Esophagus muscularis mucosa (tissue), 4 donors: ENCODE results near the gene DUSP22. TPM values are rescaled to one million over a fixed set of nuclear protein-coding genes. Genes with fewer than 3 reads are reported as not detected.

ENCODE experiments used
- DNase-seq: peaks from one replicate; pipeline ENCODE4 v3.0.0-alpha.2; 2017; ENCODE audit errors: extremely low spot score
- H3K27ac ChIP-seq, 4 donors: fragments of 200-600 bp; sonication (generic); replicated peaks in 1 of 4; 1 replicate in 3 of 4; 2 replicates in 1 of 4; pipeline ENCODE4 v1.5.1; 2016 to 2019; ENCODE audit warnings: mild to moderate bottlenecking in 1 of 4
- H3K27me3 ChIP-seq, 4 donors: fragments of 200-600 bp; sonication (generic); one replicate each; pipeline versions ENCODE4 v1.5.1 to v1.6.0; 2016 to 2019
- H3K36me3 ChIP-seq, 4 donors: fragments of 200-600 bp; sonication (generic); one replicate each; pipeline ENCODE4 v1.5.1; 2016 to 2019
- H3K4me1 ChIP-seq, 4 donors: fragments of 200-600 bp; sonication (generic); one replicate each; pipeline ENCODE4 v1.5.1; 2016 to 2019
- H3K4me3 ChIP-seq, 4 donors: fragments of 200-600 bp; sonication (generic); 1 replicate in 2 of 4; 2 replicates in 2 of 4; pipeline ENCODE4 v1.5.1; 2016 to 2019; ENCODE audit warnings: mild to moderate bottlenecking in 4 of 4, moderate library complexity in 1 of 4
- H3K9me3 ChIP-seq, 4 donors: fragments of 200-600 bp; sonication (generic); 1 replicate in 3 of 4; 2 replicates in 1 of 4; pipeline ENCODE4 v1.5.1; 2016 to 2019
- CTCF ChIP-seq, 3 experiments: fragments of 200-600 bp in 2 of 3; fragments of 450-650 bp in 1 of 3; sonication (generic) in 2 of 3; IDR thresholded peaks; one replicate each; pipeline ENCODE4 v1.5.1; 2017 to 2019; ENCODE audit warnings: antibody characterized with exemption in 3 of 3, mild to moderate bottlenecking in 2 of 3, moderate library complexity in 1 of 3
- EP300 ChIP-seq: sonication (generic); formaldehyde crosslinking; IDR thresholded peaks from one replicate; pipeline ENCODE4 v1.6.1; 2017; ENCODE audit warnings: antibody characterized with exemption
- POLR2A ChIP-seq: fragments of 450-650 bp; IDR thresholded peaks from one replicate; pipeline ENCODE4 v1.6.1; 2017; ENCODE audit warnings: antibody characterized with exemption, moderate library complexity, mild to moderate bottlenecking, low read depth
- POLR2AphosphoS5 ChIP-seq, 2 donors: sonication (generic); formaldehyde crosslinking; IDR thresholded peaks; one replicate each; pipeline ENCODE4 v1.6.1; 2017; ENCODE audit warnings: antibody characterized with exemption in 2 of 2
- WGBS: methylation state at CpG from one replicate; pipeline ENCODE4 v1.1.5; 2018; 5-methylcytosine and 5-hydroxymethylcytosine counted together
- intact Hi-C: fragments of 100-400 bp; cut with DNase I; formaldehyde crosslinking; loops from one replicate; pipeline ENCODE4 v1.15.1; 2023
- total RNA-seq, 4 donors: library from RNA; depleted of rRNA; stranded (reverse); fragments of >200 nt; gene quantifications; one replicate each; pipeline versions ENCODE4 v1.1.0 to v1.2.1, GENCODE V29; 2016

DUSP22 gene
- total RNA-seq, 4 donors from 2014 or later: 67.7 to 95.6 (median 73.7) TPM

- Histone ChIP-seq H3K9me3 (no peaks in the 10 kb centered on the region), H3K4me3 (peak overlapping the region; percentile 62 to 84 (median 68)), H3K27me3 (no peaks in the 10 kb centered on the region), H3K36me3 (no peaks in the 10 kb centered on the region), H3K4me1 (peaks cover 33 to 54% (median 35%) of the 10 kb centered on the region in 4 donors), H3K27ac (peak overlapping the region; percentile 87 to 99 (median 92))
- TF ChIP-seq CTCF (IDR thresholded peaks at IDR 0.05) (no peak), POLR2AphosphoS5 (IDR thresholded peaks at IDR 0.05) (peak in 1 of 2 donors; percentile 3), POLR2A (peak; percentile 1), EP300 (no peak)
- peak; percentile 96 for DNase-seq
- intact Hi-C loops: no loop called here
- 12% methylated on average over 25 of the region's 52 CpGs for WGBS
Observed at GRCh38 chr6:292506-293192, 362 bp downstream of the DUSP22 start.

GRCh38 chr6:293193-294174 is 1.2 kb downstream of the DUSP22 start:
- Histone ChIP-seq H3K4me3 (peak overlapping the region; percentile 62 to 84 (median 68)), H3K36me3 (no peaks in the 10 kb centered on the region), H3K9me3 (no peaks in the 10 kb centered on the region), H3K27me3 (no peaks in the 10 kb centered on the region), H3K4me1 (peaks cover 41 to 63% (median 43%) of the 10 kb centered on the region in 4 donors), H3K27ac (peak overlapping the region; percentile 87 to 99 (median 92))
- 43% methylated on average over 24 of the region's 24 CpGs for WGBS
- intact Hi-C loops: no loop called here
- TF ChIP-seq EP300 (peak; percentile 82), POLR2AphosphoS5 (IDR thresholded peaks at IDR 0.05) (peak; percentile 9 to 45), CTCF (IDR thresholded peaks at IDR 0.05) (no peak), POLR2A (peak; percentile 5)
- peak; percentile 93 for DNase-seq

GRCh38 chr6:294656-295565 is 2.6 kb downstream of the DUSP22 start:
- DNase-seq: peak; percentile 70
- intact Hi-C loops: no loop called here
- TF ChIP-seq CTCF (IDR thresholded peaks at IDR 0.05) (no peak), POLR2A (no peak), POLR2AphosphoS5 (IDR thresholded peaks at IDR 0.05) (no peak), EP300 (no peak)
- peaks cover 41 to 69% (median 48%) of the 10 kb centered on the region in 4 donors for H3K4me1 ChIP-seq
- H3K27ac ChIP-seq: no peak overlapping the region
- 84% methylated on average over 17 of the region's 17 CpGs for WGBS
- H3K4me3 ChIP-seq: no peak overlapping the region
- H3K27me3 ChIP-seq: no peaks in the 10 kb centered on the region
- no peaks in the 10 kb centered on the region for H3K36me3 ChIP-seq
- no peaks in the 10 kb centered on the region for H3K9me3 ChIP-seq
